HUES64 (cell line): Measurements from ENCODE around the gene UPK3A. TPM values are rescaled to one million over a fixed set of nuclear protein-coding genes. Genes with fewer than 3 reads are reported as not detected.
A peak's percentile ranks its signal among the peaks of the same experiment; 100 is the strongest.

Experiments used
- H3K27ac ChIP-seq: 2 replicates; pipeline ENCODE4 v1.7.0; 2013; ENCODE audit warnings: low read depth, low read length, inconsistent platforms
- H3K27me3 ChIP-seq: 2 replicates; pipeline ENCODE4 v1.6.1; 2013; ENCODE audit warnings: mild to moderate bottlenecking, low read length; ENCODE audit not compliant: insufficient read depth
- H3K36me3 ChIP-seq: 2 replicates; pipeline ENCODE4 v1.6.1; 2013; ENCODE audit warnings: mild to moderate bottlenecking, low read length; ENCODE audit not compliant: insufficient read depth
- H3K4me1 ChIP-seq: 2 replicates; pipeline ENCODE4 v1.6.1; 2013; ENCODE audit warnings: mild to moderate bottlenecking, low read length, moderate library complexity; ENCODE audit not compliant: insufficient read depth
- H3K4me3 ChIP-seq: 2 replicates; pipeline ENCODE4 v1.5.1; 2013; ENCODE audit warnings: mild to moderate bottlenecking, low read length, moderate library complexity
- H3K9ac ChIP-seq: 2 replicates; pipeline ENCODE4 v1.6.1; 2013; ENCODE audit warnings: mild to moderate bottlenecking, low read depth, low read length
- H3K9me3 ChIP-seq: 2 replicates; pipeline ENCODE4 v1.6.1; 2013; ENCODE audit warnings: low read depth, low read length; ENCODE audit not compliant: insufficient read depth
- WGBS: fragments of 150-250, 120-280 bp; methylation state at CpG from one replicate; pipeline ENCODE4 v1.1.7; 2013; ENCODE audit warnings: missing lambda C conversion rate; 5-methylcytosine and 5-hydroxymethylcytosine counted together
- polyA plus RNA-seq, 2 experiments: library from polyadenylated mRNA; stranded (reverse); fragments of 50-300 nt; gene quantifications; one replicate each; pipeline ENCODE4 v1.2.3, GENCODE V29; 2013

UPK3A gene
- polyA plus RNA-seq (2013, experiment 1 of 2): not detected
- not detected for polyA plus RNA-seq (2013, experiment 2 of 2)

GRCh38 chr22:45284705-45285262 is at the start of gene UPK3A:
TSS of gene UPK3A (plus strand) at chr22:45284949. CDS start at chr22:45285014, 65 bp downstream.
- H3K9ac ChIP-seq: peak within 1 kb of the TSS; percentile 45; the same call in 1 of the 2 replicates
- H3K27me3 ChIP-seq: peaks cover 38% of the 10 kb centered on the region
- peak within 1 kb of the TSS; percentile 59 for H3K4me3 ChIP-seq
- 3% methylated on average over 46 of the region's 46 CpGs for WGBS
- no peaks in the 10 kb centered on the region for H3K9me3 ChIP-seq
- H3K27ac ChIP-seq: no peak within 1 kb of the TSS
- H3K36me3 ChIP-seq: no peaks in the 10 kb centered on the region
- H3K4me1 ChIP-seq: peaks cover 5% of the 10 kb centered on the region; the same call in 1 of the 2 replicates

GRCh38 chr22:45235101-45235777 is 49.5 kb upstream of the UPK3A start:
- no peaks in the 10 kb centered on the region for H3K36me3 ChIP-seq
- no peak overlapping the region for H3K9ac ChIP-seq
- no peaks in the 10 kb centered on the region for H3K4me1 ChIP-seq
- H3K9me3 ChIP-seq: no peaks in the 10 kb centered on the region
- H3K4me3 ChIP-seq: no peak overlapping the region
- peaks cover 5% of the 10 kb centered on the region for H3K27me3 ChIP-seq
- no peak overlapping the region for H3K27ac ChIP-seq
- WGBS: 95% methylated on average over 23 of the region's 23 CpGs

- Histone ChIP-seq H3K27ac (no peak overlapping the region), H3K4me3 (no peak overlapping the region)
- 94% methylated on average over 20 of the region's 20 CpGs for WGBS
Measured at GRCh38 chr22:45235851-45236342, 48.9 kb upstream of the UPK3A start.

GRCh38 chr22:45237065-45237990 is 47.4 kb upstream of the UPK3A start:
- WGBS: 89% methylated on average over 15 of the region's 15 CpGs
- Histone ChIP-seq H3K9ac (no peak overlapping the region), H3K27me3 (peaks cover 17% of the 10 kb centered on the region), H3K4me3 (no peak overlapping the region), H3K4me1 (no peaks in the 10 kb centered on the region), H3K27ac (no peak overlapping the region), H3K9me3 (no peaks in the 10 kb centered on the region), H3K36me3 (no peaks in the 10 kb centered on the region)

More at GRCh38 chr22:45235851-45236342, 48.9 kb upstream of the UPK3A start:
- H3K27me3 ChIP-seq: peaks cover 7% of the 10 kb centered on the region
- no peaks in the 10 kb centered on the region for H3K9me3 ChIP-seq
- H3K4me1 ChIP-seq: no peaks in the 10 kb centered on the region
- no peaks in the 10 kb centered on the region for H3K36me3 ChIP-seq
- H3K9ac ChIP-seq: no peak overlapping the region

GRCh38 chr22:45238076-45238956 is 46.4 kb upstream of the UPK3A start:
- H3K27ac ChIP-seq: no peak overlapping the region
- no peaks in the 10 kb centered on the region for H3K36me3 ChIP-seq
- H3K4me3 ChIP-seq: no peak overlapping the region
- peaks cover 21% of the 10 kb centered on the region for H3K27me3 ChIP-seq
- no peaks in the 10 kb centered on the region for H3K9me3 ChIP-seq
- WGBS: 91% methylated on average over 18 of the region's 18 CpGs
- H3K9ac ChIP-seq: no peak overlapping the region
- H3K4me1 ChIP-seq: no peaks in the 10 kb centered on the region

- Histone ChIP-seq H3K27me3 (peaks cover 21% of the 10 kb centered on the region), H3K4me1 (no peaks in the 10 kb centered on the region), H3K4me3 (peak overlapping the region; percentile 69), H3K27ac (no peak overlapping the region), H3K36me3 (no peaks in the 10 kb centered on the region), H3K9ac (no peak overlapping the region), H3K9me3 (no peaks in the 10 kb centered on the region)
- WGBS: 66% methylated on average over 6 of the region's 6 CpGs
Measured at GRCh38 chr22:45238957-45239680, 45.6 kb upstream of the UPK3A start.

- Histone ChIP-seq H3K9me3 (no peaks in the 10 kb centered on the region), H3K27me3 (peaks cover 21% of the 10 kb centered on the region), H3K4me1 (no peaks in the 10 kb centered on the region), H3K36me3 (no peaks in the 10 kb centered on the region), H3K9ac (no peak overlapping the region), H3K4me3 (peak overlapping the region; percentile 69), H3K27ac (no peak overlapping the region)
- 19% methylated on average over 8 of the region's 8 CpGs for WGBS
Measured at GRCh38 chr22:45239681-45240051, 45.1 kb upstream of the UPK3A start.

- H3K27ac ChIP-seq: no peak overlapping the region
- peak overlapping the region; percentile 69 for H3K4me3 ChIP-seq
- no peaks in the 10 kb centered on the region for H3K9me3 ChIP-seq
- under 1% methylated on average over 69 of the region's 73 CpGs for WGBS
- no peaks in the 10 kb centered on the region for H3K36me3 ChIP-seq
- peak overlapping the region; percentile 46 for H3K9ac ChIP-seq
- peaks cover 21% of the 10 kb centered on the region for H3K27me3 ChIP-seq
- no peaks in the 10 kb centered on the region for H3K4me1 ChIP-seq
Measured at GRCh38 chr22:45240104-45240809, 44.5 kb upstream of the UPK3A start.

GRCh38 chr22:45240810-45241631 is 43.7 kb upstream of the UPK3A start, which contains the start of gene KIAA0930:
TSS of gene KIAA0930 (minus strand) at chr22:45240894. CDS start at chr22:45240703, 191 bp downstream.
- Histone ChIP-seq H3K4me1 (no peaks in the 10 kb centered on the region), H3K36me3 (no peaks in the 10 kb centered on the region), H3K27me3 (peaks cover 21% of the 10 kb centered on the region), H3K9me3 (no peaks in the 10 kb centered on the region), H3K27ac (no peak within 1 kb of the TSS), H3K4me3 (peak within 1 kb of the TSS; percentile 69), H3K9ac (peak within 1 kb of the TSS; percentile 46)
- 3% methylated on average over 47 of the region's 66 CpGs for WGBS
